Subcutaneous adipose tissue (tissue), 4 donors: Measurements from ENCODE around the gene KCNJ10. TPM values are rescaled to one million over a fixed set of nuclear protein-coding genes. Genes with fewer than 3 reads are reported as not detected.

ENCODE experiments used
- total RNA-seq, 4 donors: library from RNA; depleted of rRNA; stranded (reverse); fragments of >200 nt; gene quantifications; one replicate each; pipeline ENCODE4 v1.1.0, GENCODE V29; 2016
- TF ChIP-seq, protein P1 (sequence below): fragments of 450-650 bp; IDR thresholded peaks from one replicate; pipeline ENCODE4 v1.5.1; 2016; ENCODE audit warnings: low read depth, mild to moderate bottlenecking, control low read depth, antibody characterized with exemption, moderate library complexity

Gene KCNJ10
- total RNA-seq, 4 donors from 2014 or later: not detected

DNA sequence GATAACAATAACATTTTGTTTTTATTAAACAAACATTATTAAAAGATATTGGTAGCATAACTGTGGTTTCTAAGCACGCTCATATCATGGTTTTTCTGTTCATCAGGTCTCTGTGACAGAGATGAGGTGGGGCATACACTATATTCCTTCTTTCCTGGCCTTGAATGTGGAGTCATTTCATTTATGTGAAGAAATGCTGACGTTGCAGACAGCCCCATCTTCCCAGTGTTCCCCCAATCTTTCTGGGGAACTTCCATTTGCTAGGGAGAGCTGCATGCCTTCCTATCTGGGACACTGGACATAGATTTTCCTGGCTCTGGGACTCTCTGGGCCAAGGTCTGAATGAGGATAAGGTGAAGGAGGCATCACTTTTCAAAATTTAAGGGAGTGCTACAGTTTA, 68.5 kb downstream of the KCNJ10 start:
- TF ChIP-seq, protein P1, sequence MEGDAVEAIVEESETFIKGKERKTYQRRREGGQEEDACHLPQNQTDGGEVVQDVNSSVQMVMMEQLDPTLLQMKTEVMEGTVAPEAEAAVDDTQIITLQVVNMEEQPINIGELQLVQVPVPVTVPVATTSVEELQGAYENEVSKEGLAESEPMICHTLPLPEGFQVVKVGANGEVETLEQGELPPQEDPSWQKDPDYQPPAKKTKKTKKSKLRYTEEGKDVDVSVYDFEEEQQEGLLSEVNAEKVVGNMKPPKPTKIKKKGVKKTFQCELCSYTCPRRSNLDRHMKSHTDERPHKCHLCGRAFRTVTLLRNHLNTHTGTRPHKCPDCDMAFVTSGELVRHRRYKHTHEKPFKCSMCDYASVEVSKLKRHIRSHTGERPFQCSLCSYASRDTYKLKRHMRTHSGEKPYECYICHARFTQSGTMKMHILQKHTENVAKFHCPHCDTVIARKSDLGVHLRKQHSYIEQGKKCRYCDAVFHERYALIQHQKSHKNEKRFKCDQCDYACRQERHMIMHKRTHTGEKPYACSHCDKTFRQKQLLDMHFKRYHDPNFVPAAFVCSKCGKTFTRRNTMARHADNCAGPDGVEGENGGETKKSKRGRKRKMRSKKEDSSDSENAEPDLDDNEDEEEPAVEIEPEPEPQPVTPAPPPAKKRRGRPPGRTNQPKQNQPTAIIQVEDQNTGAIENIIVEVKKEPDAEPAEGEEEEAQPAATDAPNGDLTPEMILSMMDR: no peak

DNA sequence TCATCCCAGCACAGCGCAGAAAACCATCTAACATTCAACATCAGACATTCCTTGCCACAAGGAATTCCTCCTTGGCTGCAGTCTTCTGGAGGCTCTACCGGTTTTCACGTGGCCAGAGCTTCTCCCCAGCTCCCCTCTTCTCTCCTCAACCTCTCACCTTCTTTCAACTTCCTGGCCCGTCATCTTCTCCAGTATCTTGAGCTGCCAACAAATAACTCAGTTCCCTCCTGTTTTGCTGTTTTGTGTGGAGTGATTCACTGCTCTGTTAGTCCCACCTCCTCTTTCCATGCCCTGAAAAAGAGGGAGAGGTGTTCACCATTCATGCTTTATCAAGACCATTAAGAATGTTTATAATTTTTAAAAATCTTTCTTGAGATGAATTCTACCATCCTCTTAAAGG, 70.8 kb downstream of the KCNJ10 start:
- TF ChIP-seq, protein P1: no peak

DNA sequence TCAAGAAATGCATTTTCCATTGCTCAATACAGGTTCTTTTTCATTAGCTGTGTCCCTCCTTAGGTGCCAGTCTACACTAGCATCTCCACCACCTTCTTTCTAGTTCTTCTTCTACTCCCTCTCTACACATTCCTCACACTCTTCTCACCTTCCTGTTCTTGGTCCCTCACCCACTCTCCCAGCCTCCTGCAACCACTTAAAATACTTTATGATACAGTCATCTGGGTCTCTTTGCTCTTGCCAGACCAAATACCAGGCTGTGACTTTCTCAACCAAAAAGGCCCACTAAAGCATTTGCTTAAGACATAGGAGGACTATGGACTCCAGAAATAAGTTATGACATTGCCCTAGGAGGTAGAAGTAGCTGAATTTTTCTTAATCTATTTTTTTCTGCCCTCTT, 73.3 kb downstream of the KCNJ10 start:
- TF ChIP-seq, protein P1: no peak

DNA sequence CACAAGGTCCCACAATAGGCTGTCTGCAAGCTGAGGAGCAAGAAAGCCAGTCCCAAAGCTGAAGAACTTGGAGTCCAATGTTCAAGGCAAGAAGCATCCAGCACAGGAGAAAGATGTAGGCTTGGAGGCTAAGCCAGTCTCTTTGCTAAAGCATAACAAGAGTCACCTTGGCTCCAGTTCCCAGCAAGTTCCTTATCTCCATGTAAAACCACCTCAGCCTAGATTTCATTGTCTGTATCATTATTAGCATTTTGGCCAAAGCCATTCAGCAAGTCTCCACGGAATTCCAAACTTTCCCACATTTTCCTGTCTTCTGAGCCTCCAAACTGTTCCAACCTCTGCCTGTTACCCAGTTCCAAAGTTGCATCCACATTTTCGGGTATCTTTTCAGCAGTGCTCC, 75.1 kb downstream of the KCNJ10 start:
- TF ChIP-seq, protein P1: no peak

DNA sequence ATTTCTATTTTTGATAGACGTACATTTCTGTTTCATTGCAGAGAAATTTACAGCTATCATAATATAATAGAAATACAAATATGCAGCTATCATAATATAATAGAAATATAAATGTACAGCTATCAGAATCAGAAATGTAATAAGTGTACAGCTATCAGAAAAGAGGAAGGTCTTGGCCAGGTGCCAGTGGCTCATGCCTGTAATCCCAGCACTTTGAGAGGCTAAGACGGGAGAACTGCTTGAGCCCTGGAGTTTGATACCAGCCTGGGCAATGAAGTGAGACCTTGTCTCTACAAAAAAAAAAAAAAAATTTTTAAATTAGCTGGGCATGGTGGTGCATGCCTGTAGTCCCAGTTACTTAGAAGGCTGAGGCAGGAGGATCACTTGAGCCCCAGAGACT, 76.0 kb downstream of the KCNJ10 start:
- TF ChIP-seq, protein P1: no peak

DNA sequence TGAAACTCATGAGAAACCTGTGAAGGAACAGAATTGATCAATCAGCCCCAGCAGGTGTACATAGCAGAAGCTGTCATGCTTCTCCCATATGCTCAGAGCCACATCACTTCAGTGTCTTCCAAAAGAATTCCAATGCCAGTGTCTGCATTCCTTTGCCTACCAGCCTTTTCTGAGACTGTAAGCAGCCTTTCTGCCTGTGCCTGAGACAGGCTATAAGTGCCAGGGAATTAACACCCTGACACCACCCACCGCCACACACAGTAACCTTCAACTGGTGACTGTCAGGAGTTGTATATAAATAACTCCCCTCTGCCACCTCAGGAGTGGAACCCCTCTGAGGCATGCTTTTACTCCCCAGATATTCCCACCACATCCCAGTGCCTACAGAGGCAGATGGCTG, 77.8 kb downstream of the KCNJ10 start:
- TF ChIP-seq, protein P1: no peak

DNA sequence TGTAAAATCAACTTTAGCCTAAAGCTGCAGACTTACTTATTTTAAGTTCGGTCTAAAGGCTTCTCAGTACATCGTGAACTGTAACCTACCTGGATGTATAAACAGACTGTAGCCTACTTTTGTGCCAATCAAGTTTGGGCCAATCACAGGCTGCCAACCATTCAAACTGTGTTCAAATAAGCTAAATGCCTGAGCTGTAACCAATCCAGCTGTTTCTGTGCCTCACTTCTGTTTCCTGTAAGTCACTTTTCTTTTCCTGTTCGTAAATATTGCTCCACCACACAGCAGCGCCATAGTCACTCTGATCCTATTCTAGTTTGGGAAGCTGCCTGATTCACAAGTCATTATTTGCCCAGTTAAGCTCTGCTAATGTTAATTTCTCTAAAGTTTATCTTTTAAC, 78.4 kb downstream of the KCNJ10 start:
- TF ChIP-seq, protein P1: no peak

DNA sequence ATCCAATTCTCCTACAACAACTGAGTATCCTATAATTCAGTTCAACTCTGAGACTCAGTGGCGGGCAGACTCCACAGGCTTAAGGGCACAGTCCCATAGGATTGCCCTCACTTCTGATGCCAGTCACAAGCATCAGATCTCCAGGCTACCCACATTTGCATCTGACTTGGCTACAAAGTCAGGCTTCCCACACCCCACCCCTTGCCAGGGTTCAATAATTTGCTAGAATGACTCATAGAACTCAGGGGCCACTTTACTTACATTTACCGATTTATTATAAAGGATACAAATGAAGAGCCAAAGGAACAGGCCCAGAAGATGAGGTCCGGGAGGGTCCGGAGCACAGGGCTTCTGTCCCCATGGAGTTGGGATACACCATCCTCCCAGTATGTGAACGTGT, 80.0 kb downstream of the KCNJ10 start:
- TF ChIP-seq, protein P1: no peak
